ENCODE results near the gene RPS16. TPM values are rescaled to one million over a fixed set of nuclear protein-coding genes. Genes with fewer than 3 reads are reported as not detected.

Gene RPS16
- total RNA-seq, 1 donor from 2014 or later, result 87.2 TPM

GRCh38 chr19:39388657-39389056, 47.1 kb downstream of the RPS16 start:
- DNase-seq (ENCODE audit: low spot score), result no peak

GRCh38 chr19:39386557-39386956, 49.2 kb downstream of the RPS16 start:
- no peak for DNase-seq (ENCODE audit: low spot score)

GRCh38 chr19:39385629-39386411, 49.9 kb downstream of the RPS16 start:
- DNase-seq (ENCODE audit: low spot score), result no peak

- DNase-seq (ENCODE audit: low spot score), result no peak
These were observed 50.7 kb downstream of the RPS16 start for GRCh38 chr19:39384839-39385568.

Other genes starting within 250 kb of the RPS16 start
- gene NCCRP1, start 239.0 kb downstream of the RPS16 start, total RNA-seq (ENCODE audit: insufficient read depth, low replicate concordance), result 1.4 TPM
- gene SYCN, start 231.7 kb downstream of the RPS16 start, total RNA-seq (ENCODE audit: insufficient read depth, low replicate concordance), result not detected
- gene IFNL3, start 190.9 kb downstream of the RPS16 start, total RNA-seq (ENCODE audit: insufficient read depth, low replicate concordance), result not detected
- not detected for gene IFNL4, start 187.1 kb downstream of the RPS16 start, total RNA-seq (ENCODE audit: insufficient read depth, low replicate concordance)
- gene IFNL2, start 167.6 kb downstream of the RPS16 start, total RNA-seq (ENCODE audit: insufficient read depth, low replicate concordance), result not detected
- gene IFNL1, start 139.5 kb downstream of the RPS16 start, total RNA-seq (ENCODE audit: insufficient read depth, low replicate concordance), result not detected
- gene LRFN1, start 115.1 kb downstream of the RPS16 start, total RNA-seq (ENCODE audit: insufficient read depth, low replicate concordance), result 4.8 TPM
- 7.9 TPM for gene GMFG, start 99.9 kb downstream of the RPS16 start, total RNA-seq (ENCODE audit: insufficient read depth, low replicate concordance)
- 35.9 TPM for gene SAMD4B, start 93.5 kb downstream of the RPS16 start, total RNA-seq (ENCODE audit: insufficient read depth, low replicate concordance)
- 12.5 TPM for gene PAF1, start 44.8 kb downstream of the RPS16 start, total RNA-seq (ENCODE audit: insufficient read depth, low replicate concordance)
- 13.7 TPM for gene MED29, start 44.6 kb downstream of the RPS16 start, total RNA-seq (ENCODE audit: insufficient read depth, low replicate concordance)
- 15.4 TPM for gene ZFP36, start 29.1 kb downstream of the RPS16 start, total RNA-seq (ENCODE audit: insufficient read depth, low replicate concordance)
- 37.8 TPM for gene PLEKHG2, start 23.3 kb downstream of the RPS16 start, total RNA-seq (ENCODE audit: insufficient read depth, low replicate concordance)
- 41.4 TPM for gene SUPT5H, start 9.6 kb upstream of the RPS16 start, total RNA-seq (ENCODE audit: insufficient read depth, low replicate concordance)
- gene TIMM50, start 44.9 kb upstream of the RPS16 start, total RNA-seq (ENCODE audit: insufficient read depth, low replicate concordance), result 109 TPM
- not detected for gene DLL3, start 63.0 kb upstream of the RPS16 start, total RNA-seq (ENCODE audit: insufficient read depth, low replicate concordance)
- gene SELENOV, start 79.2 kb upstream of the RPS16 start, total RNA-seq (ENCODE audit: insufficient read depth, low replicate concordance), result not detected
- gene EID2B, start 96.9 kb upstream of the RPS16 start, total RNA-seq (ENCODE audit: insufficient read depth, low replicate concordance), result 11.3 TPM
- gene EID2, start 104.2 kb upstream of the RPS16 start, total RNA-seq (ENCODE audit: insufficient read depth, low replicate concordance), result 10.1 TPM
- not detected for gene LGALS13, start 166.6 kb upstream of the RPS16 start, total RNA-seq (ENCODE audit: insufficient read depth, low replicate concordance)
- not detected for gene LGALS16, start 220.0 kb upstream of the RPS16 start, total RNA-seq (ENCODE audit: insufficient read depth, low replicate concordance)

Data from umbilical cord (tissue), 2 donors.